ENCODE results near the gene MMP14.

Gene MMP14

DNA sequence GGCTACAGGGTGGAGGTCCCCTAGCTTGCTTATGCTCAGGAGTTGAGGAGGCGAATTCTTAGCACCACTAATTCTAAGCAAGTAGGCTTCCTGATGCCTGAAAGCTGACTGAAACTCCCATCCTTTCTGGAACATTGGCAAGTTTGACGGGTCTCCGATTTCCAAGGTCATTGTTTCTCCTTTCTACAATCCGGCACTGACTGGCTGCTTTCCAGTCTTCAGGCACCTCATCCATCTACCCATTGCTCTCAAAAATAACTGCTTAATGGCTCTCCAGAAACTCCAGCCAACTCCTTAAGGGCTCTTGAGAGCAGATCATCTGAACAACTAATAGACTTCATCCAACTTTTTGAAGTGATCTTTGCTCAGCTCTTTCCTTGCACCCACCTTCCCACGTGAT is 60.0 kb downstream of the MMP14 start:
- TF ChIP-seq SIN3A (IDR thresholded peaks at IDR 0.05; ENCODE audit: borderline replicate concordance, insufficient read depth, low read length) (no peak), POLR2AphosphoS5 (IDR thresholded peaks at IDR 0.05; ENCODE audit: low read depth, low read length) (no peak), TAF1 (IDR thresholded peaks at IDR 0.05; ENCODE audit: borderline replicate concordance, insufficient read depth, low read length) (no peak), FOXP2 (optimal IDR thresholded peaks at IDR 0.05; ENCODE audit: borderline replicate concordance, extremely low read depth, extremely low read length, insufficient read depth) (no peak)
- TF ChIP-seq, protein P1, sequence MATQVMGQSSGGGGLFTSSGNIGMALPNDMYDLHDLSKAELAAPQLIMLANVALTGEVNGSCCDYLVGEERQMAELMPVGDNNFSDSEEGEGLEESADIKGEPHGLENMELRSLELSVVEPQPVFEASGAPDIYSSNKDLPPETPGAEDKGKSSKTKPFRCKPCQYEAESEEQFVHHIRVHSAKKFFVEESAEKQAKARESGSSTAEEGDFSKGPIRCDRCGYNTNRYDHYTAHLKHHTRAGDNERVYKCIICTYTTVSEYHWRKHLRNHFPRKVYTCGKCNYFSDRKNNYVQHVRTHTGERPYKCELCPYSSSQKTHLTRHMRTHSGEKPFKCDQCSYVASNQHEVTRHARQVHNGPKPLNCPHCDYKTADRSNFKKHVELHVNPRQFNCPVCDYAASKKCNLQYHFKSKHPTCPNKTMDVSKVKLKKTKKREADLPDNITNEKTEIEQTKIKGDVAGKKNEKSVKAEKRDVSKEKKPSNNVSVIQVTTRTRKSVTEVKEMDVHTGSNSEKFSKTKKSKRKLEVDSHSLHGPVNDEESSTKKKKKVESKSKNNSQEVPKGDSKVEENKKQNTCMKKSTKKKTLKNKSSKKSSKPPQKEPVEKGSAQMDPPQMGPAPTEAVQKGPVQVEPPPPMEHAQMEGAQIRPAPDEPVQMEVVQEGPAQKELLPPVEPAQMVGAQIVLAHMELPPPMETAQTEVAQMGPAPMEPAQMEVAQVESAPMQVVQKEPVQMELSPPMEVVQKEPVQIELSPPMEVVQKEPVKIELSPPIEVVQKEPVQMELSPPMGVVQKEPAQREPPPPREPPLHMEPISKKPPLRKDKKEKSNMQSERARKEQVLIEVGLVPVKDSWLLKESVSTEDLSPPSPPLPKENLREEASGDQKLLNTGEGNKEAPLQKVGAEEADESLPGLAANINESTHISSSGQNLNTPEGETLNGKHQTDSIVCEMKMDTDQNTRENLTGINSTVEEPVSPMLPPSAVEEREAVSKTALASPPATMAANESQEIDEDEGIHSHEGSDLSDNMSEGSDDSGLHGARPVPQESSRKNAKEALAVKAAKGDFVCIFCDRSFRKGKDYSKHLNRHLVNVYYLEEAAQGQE (IDR thresholded peaks at IDR 0.05; ENCODE audit: insufficient read depth in 1 of 2, low read depth in 2 of 2, low read length in 2 of 2), result no peak

DNA sequence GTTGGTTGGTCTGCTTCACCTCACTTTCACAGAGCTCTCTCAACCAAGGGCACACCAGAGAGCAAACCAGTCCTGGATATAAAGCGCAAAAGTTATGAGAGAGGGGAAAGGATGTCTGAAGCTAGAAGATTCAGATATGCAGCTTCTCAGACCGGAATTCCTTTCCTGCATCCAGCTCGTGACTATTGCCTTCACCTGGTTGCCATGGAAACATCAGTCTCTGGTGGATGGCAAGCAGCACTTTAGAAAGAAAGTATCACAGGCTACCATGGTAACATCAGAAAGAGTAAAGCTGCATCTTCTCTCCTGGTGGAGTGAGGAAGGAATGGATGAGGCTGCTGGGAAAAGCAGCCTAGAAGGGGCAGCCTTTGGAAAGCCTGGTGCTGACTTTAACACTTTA is 60.4 kb downstream of the MMP14 start:
- no peak for TF ChIP-seq SIN3A (IDR thresholded peaks at IDR 0.05; ENCODE audit: borderline replicate concordance, insufficient read depth, low read length)
- TF ChIP-seq, protein P1 (IDR thresholded peaks at IDR 0.05; ENCODE audit: insufficient read depth in 1 of 2, low read depth in 2 of 2, low read length in 2 of 2), result no peak
- no peak for TF ChIP-seq TAF1 (IDR thresholded peaks at IDR 0.05; ENCODE audit: borderline replicate concordance, insufficient read depth, low read length)
- TF ChIP-seq POLR2AphosphoS5 (IDR thresholded peaks at IDR 0.05; ENCODE audit: low read depth, low read length), result no peak
- TF ChIP-seq FOXP2 (optimal IDR thresholded peaks at IDR 0.05; ENCODE audit: borderline replicate concordance, extremely low read depth, extremely low read length, insufficient read depth), result no peak

DNA sequence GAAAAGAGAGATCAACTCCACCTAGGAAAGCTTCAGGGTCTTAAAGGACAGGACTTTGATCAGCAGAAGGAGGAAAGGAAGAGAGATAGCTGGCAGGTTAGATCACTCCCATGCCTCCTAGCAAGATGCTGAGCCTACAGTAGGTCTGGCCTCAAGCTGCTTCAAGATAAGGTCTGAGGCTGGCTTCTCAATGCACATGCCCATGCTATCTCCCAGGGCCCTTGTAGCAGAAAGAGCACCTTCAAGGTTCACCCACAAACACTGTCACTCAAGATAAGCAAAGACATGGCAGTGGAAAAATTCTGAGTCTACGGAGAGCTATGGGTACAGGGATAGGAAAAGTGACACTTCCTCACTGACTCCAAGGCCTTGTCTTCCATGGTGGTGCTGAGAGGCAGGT is 61.0 kb downstream of the MMP14 start:
- no peak for TF ChIP-seq TAF1 (IDR thresholded peaks at IDR 0.05; ENCODE audit: borderline replicate concordance, insufficient read depth, low read length)
- TF ChIP-seq POLR2AphosphoS5 (IDR thresholded peaks at IDR 0.05; ENCODE audit: low read depth, low read length), result no peak
- TF ChIP-seq, protein P1 (IDR thresholded peaks at IDR 0.05; ENCODE audit: insufficient read depth in 1 of 2, low read depth in 2 of 2, low read length in 2 of 2), result no peak
- TF ChIP-seq SIN3A (IDR thresholded peaks at IDR 0.05; ENCODE audit: borderline replicate concordance, insufficient read depth, low read length), result no peak
- TF ChIP-seq FOXP2 (optimal IDR thresholded peaks at IDR 0.05; ENCODE audit: borderline replicate concordance, extremely low read depth, extremely low read length, insufficient read depth), result no peak

Measured in PFSK-1 (cell line).